Measurements from ENCODE around the gene SLC35A1. TPM values are rescaled to one million over a fixed set of nuclear protein-coding genes. Genes with fewer than 3 reads are reported as not detected.

SLC35A1 gene
- total and polyA plus RNA-seq, 2 of the 8 experiments (the other 6 are each of a cell fraction or from before 2014, with no cell fraction given) = 4.7 to 9.2 TPM

DNA sequence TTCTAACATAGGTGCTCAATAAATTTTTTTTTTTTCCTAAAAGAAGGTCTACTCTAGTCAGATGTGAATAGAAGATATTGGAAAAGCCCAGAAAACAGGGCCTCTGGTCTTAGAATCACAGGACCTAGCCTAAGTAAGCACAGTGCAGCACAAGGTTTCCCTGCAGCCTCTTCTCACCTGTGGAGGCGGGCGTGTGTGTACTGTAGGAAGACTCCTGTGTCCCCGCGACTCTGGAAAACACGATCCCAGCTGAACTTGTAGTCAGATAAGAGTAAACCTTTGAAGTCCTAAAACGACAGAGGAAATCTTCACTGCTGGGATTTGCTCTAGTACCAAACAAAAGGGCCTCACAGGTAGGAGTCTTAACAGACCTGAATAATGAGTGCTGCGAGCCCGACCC, 45.7 kb downstream of the SLC35A1 start:
- H3K18ac ChIP-seq (ENCODE audit: extremely low read depth, low read length) = no peak overlapping the region
- no peak overlapping the region for H3K27ac ChIP-seq (ENCODE audit: low read depth, low read length)
- WGBS, 2 experiments (ENCODE audit: extremely low coverage in 1 of 2, insufficient coverage in 1 of 2, insufficient read length in 1 of 2, insufficient replicate concordance in 2 of 2, low coverage in 1 of 2, low lambda C conversion rate in 2 of 2, missing lambda C conversion rate in 1 of 2) = 95% methylated on average over 8 of the region's 8 CpGs; no CpG with 5 or more reads in 1 of the 2 experiments
- H3K23me2 ChIP-seq (ENCODE audit: low read depth, low read length) = no peaks in the 10 kb centered on the region
- H3K36me3 ChIP-seq (ENCODE audit: control insufficient read depth in 2 of 4, insufficient read depth in 4 of 4, low read length in 3 of 4) = peaks cover 10 to 69% (median 36%) of the 10 kb centered on the region in 4 experiments; a peak in 7 of 8 replicates
- CTCF ChIA-PET (ENCODE audit: partially characterized antibody) = no interaction called here
- H2BK12ac ChIP-seq (ENCODE audit: low read depth, low read length) = no peak overlapping the region
- no peak overlapping the region for H3K56ac ChIP-seq (replicated peaks; ENCODE audit: insufficient read length, low read depth, low read length)
- no peak overlapping the region for H3K4me2 ChIP-seq (ENCODE audit: insufficient read depth in 1 of 2, low read depth in 2 of 2, low read length in 2 of 2)
- no peak overlapping the region for H4K91ac ChIP-seq (replicated peaks; ENCODE audit: insufficient read length, low read length)
- no peak overlapping the region for H4K8ac ChIP-seq (ENCODE audit: extremely low read depth, insufficient read depth, low read length)
- FAIRE-seq (no peak), DNase-seq (ENCODE audit: low read depth in 1 of 2, low spot score in 2 of 2) (no peak)
- H2BK15ac ChIP-seq (ENCODE audit: low read length) = no peak overlapping the region
- H2AFZ ChIP-seq (ENCODE audit: low read length) = no peak overlapping the region
- H3K4ac ChIP-seq (replicated peaks; ENCODE audit: insufficient read length, low read depth, low read length) = no peak overlapping the region
- no peak overlapping the region for H2BK5ac ChIP-seq (ENCODE audit: low read depth, low read length)
- H2BK20ac ChIP-seq (ENCODE audit: low read length) = no peak overlapping the region
- H3K4me3 ChIP-seq (ENCODE audit: extremely low read depth in 1 of 4, insufficient read depth in 2 of 4, low read depth in 3 of 4, low read length in 4 of 4) = no peak overlapping the region
- H3K23ac ChIP-seq (ENCODE audit: insufficient read length) = no peak overlapping the region
- no peaks in the 10 kb centered on the region for H3K4me1 ChIP-seq (replicated peaks in 1 of 4; ENCODE audit: control insufficient read depth in 3 of 4, insufficient read depth in 4 of 4, low read length in 3 of 4)
- no peaks in the 10 kb centered on the region for H3K79me2 ChIP-seq (ENCODE audit: control insufficient read depth in 1 of 2, insufficient read depth in 2 of 2, low read length in 2 of 2)
- no peak overlapping the region for H2AK5ac ChIP-seq (ENCODE audit: low read depth, low read length)
- no peak overlapping the region for H3K9ac ChIP-seq (replicated peaks in 1 of 4; ENCODE audit: extremely low read depth in 1 of 4, low read depth in 3 of 4, low read length in 3 of 4)
- H4K20me1 ChIP-seq (replicated peaks in 1 of 2; ENCODE audit: control insufficient read depth in 1 of 2, insufficient read depth in 2 of 2, low read length in 2 of 2) = no peaks in the 10 kb centered on the region
- H3K14ac ChIP-seq (ENCODE audit: insufficient read length) = no peak overlapping the region
- H4K5ac ChIP-seq (ENCODE audit: insufficient read length, low read depth, low read length) = no peak overlapping the region
- H3K9me3 ChIP-seq (ENCODE audit: insufficient read depth in 2 of 2, low read depth in 1 of 2, low read length in 1 of 2) = no peaks in the 10 kb centered on the region
- POLR2A ChIA-PET (ENCODE audit: partially characterized antibody) = interaction anchor here (0.8 kb wide), 1 partner anchor 18 kb away, joined by 3 read pairs; no protein-coding TSS in a partner anchor
- no peak overlapping the region for H2BK120ac ChIP-seq (replicated peaks; ENCODE audit: low read depth, low read length)
- H3K79me1 ChIP-seq (ENCODE audit: low read depth, low read length) = no peaks in the 10 kb centered on the region
- H3K27me3 ChIP-seq (replicated peaks in 1 of 4; ENCODE audit: control insufficient read depth in 3 of 4, extremely low read depth in 1 of 4, insufficient read depth in 3 of 4, low read length in 3 of 4) = peaks cover 0 to 1% (median 0%) of the 10 kb centered on the region in 4 experiments; a peak in 1 of 7 replicates
- TF ChIP-seq BACH1 (IDR thresholded peaks at IDR 0.05; ENCODE audit: low read length) (no peak), BCL11A (IDR thresholded peaks at IDR 0.05; ENCODE audit: low read depth in 2 of 2, low read length in 2 of 2) (no peak), KDM4A (IDR thresholded peaks at IDR 0.05; ENCODE audit: low read depth, low read length, severe bottlenecking) (no peak), RNF2 (IDR thresholded peaks at IDR 0.05; ENCODE audit: borderline replicate concordance, low read depth, low read length, missing control alignments, poor library complexity, severe bottlenecking) (no peak), SP1 (IDR thresholded peaks at IDR 0.05; ENCODE audit: low read depth, low read length) (no peak), HDAC2 (IDR thresholded peaks at IDR 0.05; ENCODE audit: borderline replicate concordance in 1 of 2, low read depth in 2 of 2, low read length in 2 of 2) (no peak), ASH2L (IDR thresholded peaks at IDR 0.05; ENCODE audit: low read length) (no peak), CREB1 (IDR thresholded peaks at IDR 0.05) (no peak), GTF2F1 (IDR thresholded peaks at IDR 0.05; ENCODE audit: borderline replicate concordance, low read depth, low read length) (no peak), RAD21 (IDR thresholded peaks at IDR 0.05 in 1 of 2, conservative IDR thresholded peaks at IDR 0.05 in 1 of 2; ENCODE audit: low read depth in 2 of 2, low read length in 2 of 2) (no peak)
- TF ChIP-seq, protein P1, sequence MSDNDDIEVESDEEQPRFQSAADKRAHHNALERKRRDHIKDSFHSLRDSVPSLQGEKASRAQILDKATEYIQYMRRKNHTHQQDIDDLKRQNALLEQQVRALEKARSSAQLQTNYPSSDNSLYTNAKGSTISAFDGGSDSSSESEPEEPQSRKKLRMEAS (IDR thresholded peaks at IDR 0.05) = no peak
- TF ChIP-seq, protein P2, sequence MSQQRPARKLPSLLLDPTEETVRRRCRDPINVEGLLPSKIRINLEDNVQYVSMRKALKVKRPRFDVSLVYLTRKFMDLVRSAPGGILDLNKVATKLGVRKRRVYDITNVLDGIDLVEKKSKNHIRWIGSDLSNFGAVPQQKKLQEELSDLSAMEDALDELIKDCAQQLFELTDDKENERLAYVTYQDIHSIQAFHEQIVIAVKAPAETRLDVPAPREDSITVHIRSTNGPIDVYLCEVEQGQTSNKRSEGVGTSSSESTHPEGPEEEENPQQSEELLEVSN (IDR thresholded peaks at IDR 0.05) = no peak

All from H1 (cell line).